Prostate gland (tissue), 2 donors: ENCODE data around the gene ANGEL1. TPM values are rescaled to one million over a fixed set of nuclear protein-coding genes. Genes with fewer than 3 reads are reported as not detected.

Experiments
- DNase-seq: peaks from one replicate; pipeline ENCODE4 v3.0.0-alpha.2; 2019; ENCODE audit warnings: low spot score
- H3K27ac ChIP-seq, 2 donors: fragments of 200-600 bp; sonication (generic); 2 replicates each; pipeline ENCODE4 v1.5.1; 2017 to 2019
- H3K27me3 ChIP-seq: fragments of 200-600 bp; sonication (generic); replicated peaks from 2 replicates; pipeline ENCODE4 v1.5.1; 2019; ENCODE audit not compliant: insufficient read depth
- H3K36me3 ChIP-seq, 2 donors: fragments of 200-600 bp; sonication (generic); 1 replicate in 1 of 2; 2 replicates in 1 of 2; pipeline versions ENCODE4 v1.5.1 to v1.8.1; 2017 to 2019
- H3K4me1 ChIP-seq: fragments of 200-600 bp; sonication (generic); replicated peaks from 2 replicates; pipeline ENCODE4 v1.5.1; 2019
- H3K4me3 ChIP-seq, 2 donors: fragments of 200-600 bp; sonication (generic); 2 replicates each; pipeline ENCODE4 v1.5.1; 2017 to 2019
- H3K9me3 ChIP-seq: fragments of 200-600 bp; sonication (generic); 2 replicates; pipeline ENCODE4 v1.5.1; 2017
- POLR2A ChIP-seq: fragments of 450-650 bp; IDR thresholded peaks from one replicate; pipeline ENCODE4 v1.6.1; 2016; ENCODE audit warnings: antibody characterized with exemption, mild to moderate bottlenecking
- POLR2AphosphoS5 ChIP-seq: sonication (generic); formaldehyde crosslinking; IDR thresholded peaks from one replicate; pipeline ENCODE4 v1.6.1; 2017; ENCODE audit warnings: antibody characterized with exemption
- WGBS: methylation state at CpG from one replicate; pipeline ENCODE4 v1.1.5; 2018; 5-methylcytosine and 5-hydroxymethylcytosine counted together
- intact Hi-C: fragments of 100-400 bp; cut with DNase I; formaldehyde crosslinking; loops from one replicate; pipeline ENCODE4 v1.14.2; 2022
- total RNA-seq, 2 donors: library from RNA; depleted of rRNA; stranded (reverse); fragments of >200 nt; gene quantifications; one replicate each; pipeline ENCODE4 v1.1.0, GENCODE V29; 2016
- TF ChIP-seq, protein P1 (sequence below), 4 experiments: fragments of 200-600 bp in 2 of 4; fragments of 450-650 bp in 2 of 4; sonication (generic) in 2 of 4; IDR thresholded peaks; 1 replicate in 3 of 4; 2 replicates in 1 of 4; pipeline ENCODE4 v1.5.1; 2016 to 2019; ENCODE audit warnings: antibody characterized with exemption in 4 of 4, mild to moderate bottlenecking in 2 of 4, moderate library complexity in 2 of 4

ANGEL1 gene
- total RNA-seq, 2 donors from 2014 or later: 10.3 to 58.8 TPM

- no peaks in the 10 kb centered on the region for H3K27me3 ChIP-seq
- H3K27ac ChIP-seq: no peak overlapping the region
- WGBS: 45% methylated on average over 7 of the region's 7 CpGs
- intact Hi-C loops: no loop called here
- no peaks in the 10 kb centered on the region for H3K4me1 ChIP-seq
- no peak overlapping the region for H3K4me3 ChIP-seq
- TF ChIP-seq, protein P1, sequence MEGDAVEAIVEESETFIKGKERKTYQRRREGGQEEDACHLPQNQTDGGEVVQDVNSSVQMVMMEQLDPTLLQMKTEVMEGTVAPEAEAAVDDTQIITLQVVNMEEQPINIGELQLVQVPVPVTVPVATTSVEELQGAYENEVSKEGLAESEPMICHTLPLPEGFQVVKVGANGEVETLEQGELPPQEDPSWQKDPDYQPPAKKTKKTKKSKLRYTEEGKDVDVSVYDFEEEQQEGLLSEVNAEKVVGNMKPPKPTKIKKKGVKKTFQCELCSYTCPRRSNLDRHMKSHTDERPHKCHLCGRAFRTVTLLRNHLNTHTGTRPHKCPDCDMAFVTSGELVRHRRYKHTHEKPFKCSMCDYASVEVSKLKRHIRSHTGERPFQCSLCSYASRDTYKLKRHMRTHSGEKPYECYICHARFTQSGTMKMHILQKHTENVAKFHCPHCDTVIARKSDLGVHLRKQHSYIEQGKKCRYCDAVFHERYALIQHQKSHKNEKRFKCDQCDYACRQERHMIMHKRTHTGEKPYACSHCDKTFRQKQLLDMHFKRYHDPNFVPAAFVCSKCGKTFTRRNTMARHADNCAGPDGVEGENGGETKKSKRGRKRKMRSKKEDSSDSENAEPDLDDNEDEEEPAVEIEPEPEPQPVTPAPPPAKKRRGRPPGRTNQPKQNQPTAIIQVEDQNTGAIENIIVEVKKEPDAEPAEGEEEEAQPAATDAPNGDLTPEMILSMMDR (IDR thresholded peaks at IDR 0.05): no peak
- TF ChIP-seq POLR2AphosphoS5: peak; percentile 30
- H3K36me3 ChIP-seq: no peaks in the 10 kb centered on the region
- DNase-seq: peak; percentile 50
- no peaks in the 10 kb centered on the region for H3K9me3 ChIP-seq
Measured at GRCh38 chr14:76829650-76830421, 17.2 kb upstream of the ANGEL1 start.

DNA sequence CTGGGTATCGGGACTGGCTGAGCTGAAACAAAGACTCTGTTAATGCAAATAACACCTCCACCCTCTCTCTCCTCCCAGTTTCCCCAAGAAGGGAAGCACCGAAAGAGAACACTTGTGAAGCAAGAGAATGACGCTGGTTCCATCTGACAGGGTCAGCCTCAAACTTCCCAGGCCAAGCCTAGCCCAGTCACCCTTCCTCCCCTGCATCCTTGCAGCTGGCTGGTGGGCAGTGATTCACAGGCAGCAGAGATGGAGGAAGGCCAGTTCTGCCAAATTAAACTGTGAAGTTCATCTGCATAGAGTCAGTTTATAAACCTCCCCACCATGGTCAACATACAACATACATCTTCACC lies 16.3 kb upstream of the ANGEL1 start:
- WGBS: 70% methylated on average over 3 of the region's 3 CpGs
- no peak for DNase-seq
- H3K4me3 ChIP-seq: no peak overlapping the region
- TF ChIP-seq POLR2A: no peak
- no peak for TF ChIP-seq POLR2AphosphoS5
- TF ChIP-seq, protein P1 (IDR thresholded peaks at IDR 0.05): no peak
- intact Hi-C loops: no loop called here
- H3K27me3 ChIP-seq: no peaks in the 10 kb centered on the region
- no peaks in the 10 kb centered on the region for H3K36me3 ChIP-seq
- H3K9me3 ChIP-seq: no peaks in the 10 kb centered on the region
- H3K27ac ChIP-seq: no peak overlapping the region
- no peaks in the 10 kb centered on the region for H3K4me1 ChIP-seq

GRCh38 chr14:76828339-76829012 lies 15.8 kb upstream of the ANGEL1 start:
- Histone ChIP-seq H3K9me3 (no peaks in the 10 kb centered on the region), H3K27me3 (no peaks in the 10 kb centered on the region), H3K36me3 (no peaks in the 10 kb centered on the region), H3K4me3 (no peak overlapping the region), H3K27ac (no peak overlapping the region), H3K4me1 (no peaks in the 10 kb centered on the region)
- WGBS: 60% methylated on average over 17 of the region's 17 CpGs
- intact Hi-C loops: no loop called here
- DNase-seq: no peak
- TF ChIP-seq, protein P1 (IDR thresholded peaks at IDR 0.05): no peak
- TF ChIP-seq POLR2AphosphoS5 (no peak), POLR2A (no peak)

- no peak overlapping the region for H3K27ac ChIP-seq
- H3K36me3 ChIP-seq: no peaks in the 10 kb centered on the region
- TF ChIP-seq, protein P1 (IDR thresholded peaks at IDR 0.05): no peak
- no peak for TF ChIP-seq POLR2A
- no peak for TF ChIP-seq POLR2AphosphoS5
- 42% methylated on average over 9 of the region's 9 CpGs for WGBS
- no peaks in the 10 kb centered on the region for H3K27me3 ChIP-seq
- DNase-seq: no peak
- H3K4me3 ChIP-seq: no peak overlapping the region
- intact Hi-C loops: no loop called here
- H3K4me1 ChIP-seq: no peaks in the 10 kb centered on the region
- H3K9me3 ChIP-seq: no peaks in the 10 kb centered on the region
Measured at GRCh38 chr14:76827696-76828296, 15.1 kb upstream of the ANGEL1 start.
